DND-41 (cell line): ENCODE data around the gene ST6GALNAC3.

Source experiments
- CTCF ChIP-seq: IDR thresholded peaks from 2 replicates; pipeline ENCODE4 v1.5.1; 2012; ENCODE audit warnings: borderline replicate concordance, low read length, moderate library complexity, mild to moderate bottlenecking; ENCODE audit not compliant: poor library complexity, severe bottlenecking; ENCODE audit errors: extremely low read depth
- EZH2 ChIP-seq: IDR thresholded peaks from 3 replicates; pipeline ENCODE4 v1.6.1; 2012; ENCODE audit warnings: borderline replicate concordance, low read depth, mild to moderate bottlenecking, moderate library complexity, low read length, inconsistent platforms; ENCODE audit not compliant: severe bottlenecking

DNA sequence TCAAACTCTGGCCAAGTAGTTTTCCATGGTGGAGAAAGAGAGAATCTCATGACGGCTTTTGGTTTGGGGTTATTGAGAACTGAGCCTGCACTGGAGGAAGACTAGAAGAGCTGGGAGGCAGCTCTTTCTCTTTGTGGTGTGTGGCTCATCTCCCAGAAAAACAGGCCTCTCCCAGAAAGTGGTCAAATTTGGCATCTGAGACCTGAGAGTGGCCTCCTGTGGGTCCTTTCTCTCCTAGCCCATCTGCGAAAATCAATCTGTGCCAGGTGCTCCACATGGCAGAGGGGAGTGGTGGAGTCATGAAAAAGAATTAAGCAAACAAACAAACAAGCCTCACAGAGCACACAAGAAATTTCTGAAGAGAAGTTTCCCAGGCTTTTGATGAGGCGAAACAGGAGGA, 305.0 kb downstream of the ST6GALNAC3 start:
- TF ChIP-seq CTCF: no peak
- no peak for TF ChIP-seq EZH2
